HG03108 (cell line): ENCODE measurements around the gene ZNF683.
"Not testable (repeated sequence)": the region's sequence is repeated elsewhere in the genome, so short reads cannot be mapped to it uniquely, and the experiment has no call there.

Source experiments
- ATAC-seq: cut with Tn5 transposase; IDR thresholded peaks from one replicate; pipeline ENCODE4 v1.9.1; 2021; ENCODE audit warnings: moderate library complexity; ENCODE audit not compliant: unreplicated experiment

The ZNF683 gene

DNA sequence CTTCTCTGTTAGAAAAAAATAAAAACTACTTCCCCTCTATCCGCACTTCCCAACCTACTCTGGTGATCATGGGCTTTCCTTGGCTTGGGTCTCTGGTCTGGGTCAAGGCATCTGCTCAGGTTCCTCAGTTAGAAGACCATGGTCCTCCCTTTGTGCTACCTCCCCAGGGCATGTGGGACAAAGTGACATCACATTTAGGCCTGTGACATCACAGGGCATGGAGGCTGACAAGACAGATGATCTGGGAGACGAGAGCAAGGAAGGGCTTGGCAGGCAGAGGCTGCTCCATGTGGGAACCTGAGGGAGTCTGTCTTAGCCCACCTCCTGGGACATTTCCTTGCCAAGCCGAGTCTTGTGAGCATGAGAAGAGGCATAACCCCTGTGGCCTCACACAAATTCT is at the start of gene ZNF683:
TSS of gene ZNF683 (minus strand) at position 140 of the 400 bp plus-strand sequence. CDS start 4,179 bp downstream, outside the sequence.
- ATAC-seq = not testable (repeated sequence)

DNA sequence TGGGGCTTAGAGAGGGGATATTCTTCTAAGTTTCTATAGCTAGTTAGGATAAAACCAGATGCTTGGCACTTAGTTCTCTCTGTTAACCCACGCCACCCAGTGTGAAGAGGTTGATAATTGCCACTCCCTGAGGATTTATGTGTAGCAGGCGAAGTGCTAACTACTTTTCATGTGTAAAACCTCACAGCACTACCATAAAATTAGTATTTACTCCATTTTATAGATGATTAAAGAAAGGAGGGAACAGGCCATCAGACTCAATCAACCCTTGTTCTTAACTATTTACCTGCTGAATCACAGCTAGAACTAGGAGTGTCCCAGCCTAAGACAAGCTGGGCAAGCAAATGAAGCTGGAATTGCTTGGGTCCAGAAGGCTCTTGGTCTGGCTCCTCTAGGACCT is 46.9 kb upstream of the ZNF683 start:
- ATAC-seq = no peak

DNA sequence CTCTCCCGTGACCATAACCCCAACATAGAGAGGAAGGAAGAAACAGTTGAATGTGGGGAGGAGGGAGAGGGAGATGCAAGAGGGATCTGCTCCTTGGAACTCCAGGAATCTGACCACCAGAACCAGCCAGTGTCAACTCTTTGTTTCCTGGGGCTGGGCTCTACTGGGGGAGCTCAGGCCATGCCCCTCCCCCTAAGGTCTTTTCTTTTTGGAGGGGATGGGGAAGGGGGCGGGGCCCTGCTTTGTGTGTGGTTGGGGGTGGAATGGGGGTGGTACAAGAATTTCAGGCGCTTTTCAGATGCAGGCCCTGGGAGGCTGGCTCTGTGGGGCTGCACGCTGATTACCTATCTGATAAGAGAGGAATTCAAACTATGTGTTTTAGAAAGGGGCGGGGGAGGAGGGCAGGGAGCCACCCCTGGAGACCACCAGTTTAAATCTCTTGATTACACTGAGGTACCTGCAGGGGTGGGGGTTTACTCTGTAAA is 46.4 kb upstream of the ZNF683 start:
- ATAC-seq = no peak

DNA sequence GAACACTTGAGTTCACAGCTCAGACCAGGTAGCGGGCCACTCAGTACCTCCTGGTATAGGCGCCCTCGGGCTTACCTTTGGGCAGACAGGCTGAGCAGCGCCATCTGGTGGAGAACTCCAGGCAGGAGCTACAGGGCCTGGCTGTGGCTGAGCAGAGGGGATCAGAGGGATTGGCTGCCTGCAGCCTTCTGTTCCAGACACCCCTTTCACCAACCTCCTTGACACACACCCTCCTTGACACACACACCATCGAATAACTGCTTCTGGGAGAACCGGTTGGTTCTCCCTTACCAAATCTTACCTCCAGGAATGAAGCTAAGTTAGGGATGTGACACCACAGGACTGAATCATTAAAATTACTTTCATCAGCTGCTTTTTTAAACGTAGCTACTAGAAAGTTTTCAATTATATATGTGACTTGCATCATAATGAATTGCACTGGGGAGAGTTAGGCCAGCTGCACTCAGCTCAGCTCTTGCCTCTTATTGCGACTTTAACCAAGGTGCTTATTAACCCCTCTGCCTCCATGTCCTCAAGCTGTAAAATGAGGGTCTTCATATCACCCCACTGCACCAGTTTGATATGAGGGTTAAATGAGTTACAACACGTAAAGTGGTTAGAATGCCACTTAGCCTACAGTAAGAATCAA is 44.7 kb upstream of the ZNF683 start:
- no peak for ATAC-seq

DNA sequence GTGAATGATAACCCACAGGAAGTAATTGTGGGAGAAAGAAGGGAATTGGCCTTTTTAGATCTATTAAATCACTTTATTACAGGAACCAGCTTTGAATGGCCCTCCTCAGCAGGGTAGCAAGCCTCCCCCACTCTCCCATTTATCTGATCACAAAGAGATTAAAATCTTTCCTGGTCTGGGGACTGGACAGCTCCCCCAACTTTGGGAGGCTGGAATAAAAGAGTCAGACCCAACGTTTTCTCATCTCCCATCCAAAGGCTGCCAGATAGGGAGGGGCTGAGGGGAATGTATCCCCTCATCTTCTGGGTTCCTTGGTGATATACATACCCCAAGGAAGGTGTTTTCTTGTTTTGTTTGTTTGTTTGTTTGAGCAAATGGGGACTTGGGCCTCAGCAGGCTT is 40.5 kb upstream of the ZNF683 start:
- ATAC-seq = no peak

DNA sequence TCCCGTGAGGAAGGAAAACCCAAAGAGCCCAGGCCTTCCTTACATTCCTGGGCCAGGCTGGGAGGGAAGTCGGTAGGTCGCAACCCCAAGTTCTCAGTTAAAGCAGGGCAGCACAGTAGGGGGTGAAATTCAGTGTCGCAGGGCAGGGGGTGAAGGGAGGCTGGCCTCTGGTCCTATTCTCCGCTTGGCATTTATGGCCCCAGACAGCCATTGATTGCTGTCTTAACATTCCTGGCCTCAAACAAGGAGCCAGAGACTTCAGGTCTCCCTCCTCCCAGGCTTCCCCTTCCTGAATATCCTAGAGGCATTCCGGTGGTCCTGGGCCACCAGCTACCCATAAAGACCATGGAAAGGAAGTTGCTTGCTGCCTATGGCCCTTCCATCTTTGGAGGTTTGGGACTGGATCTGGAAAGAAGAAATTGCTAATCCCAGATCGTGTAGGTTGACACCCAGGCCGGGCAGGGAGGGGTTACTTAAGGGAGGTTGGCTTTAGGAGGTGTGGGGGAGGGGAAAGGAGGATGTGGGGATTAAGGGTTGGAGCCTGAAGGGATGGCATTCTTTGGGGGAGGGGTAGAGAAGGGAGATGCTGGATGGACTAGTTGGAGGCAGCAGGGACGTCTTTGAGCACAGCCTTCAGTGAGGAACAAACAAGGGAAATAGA is 39.8 kb upstream of the ZNF683 start:
- ATAC-seq = no peak

DNA sequence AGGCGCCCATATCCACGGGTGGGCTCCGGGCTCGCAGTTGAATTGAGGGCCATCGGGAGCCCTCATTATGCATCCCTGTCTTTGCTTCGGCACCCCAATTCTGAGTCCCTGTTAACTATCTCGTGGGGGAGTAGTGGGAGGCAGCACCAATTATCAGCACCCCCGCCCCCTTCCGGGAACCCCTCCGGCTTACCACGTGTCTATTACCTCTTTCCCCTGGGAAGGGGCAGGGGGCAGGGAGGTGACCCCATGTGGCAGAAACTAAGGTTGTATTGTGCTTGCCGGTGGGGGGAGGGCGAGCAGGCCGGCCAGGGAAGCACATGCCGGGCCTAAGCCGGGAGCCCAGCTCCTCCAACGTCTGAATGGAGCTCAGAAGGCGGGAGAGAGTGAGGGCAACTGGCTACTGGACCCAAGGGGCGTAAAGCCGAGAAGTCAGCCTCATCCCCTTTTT is 39.1 kb upstream of the ZNF683 start:
- no peak for ATAC-seq

DNA sequence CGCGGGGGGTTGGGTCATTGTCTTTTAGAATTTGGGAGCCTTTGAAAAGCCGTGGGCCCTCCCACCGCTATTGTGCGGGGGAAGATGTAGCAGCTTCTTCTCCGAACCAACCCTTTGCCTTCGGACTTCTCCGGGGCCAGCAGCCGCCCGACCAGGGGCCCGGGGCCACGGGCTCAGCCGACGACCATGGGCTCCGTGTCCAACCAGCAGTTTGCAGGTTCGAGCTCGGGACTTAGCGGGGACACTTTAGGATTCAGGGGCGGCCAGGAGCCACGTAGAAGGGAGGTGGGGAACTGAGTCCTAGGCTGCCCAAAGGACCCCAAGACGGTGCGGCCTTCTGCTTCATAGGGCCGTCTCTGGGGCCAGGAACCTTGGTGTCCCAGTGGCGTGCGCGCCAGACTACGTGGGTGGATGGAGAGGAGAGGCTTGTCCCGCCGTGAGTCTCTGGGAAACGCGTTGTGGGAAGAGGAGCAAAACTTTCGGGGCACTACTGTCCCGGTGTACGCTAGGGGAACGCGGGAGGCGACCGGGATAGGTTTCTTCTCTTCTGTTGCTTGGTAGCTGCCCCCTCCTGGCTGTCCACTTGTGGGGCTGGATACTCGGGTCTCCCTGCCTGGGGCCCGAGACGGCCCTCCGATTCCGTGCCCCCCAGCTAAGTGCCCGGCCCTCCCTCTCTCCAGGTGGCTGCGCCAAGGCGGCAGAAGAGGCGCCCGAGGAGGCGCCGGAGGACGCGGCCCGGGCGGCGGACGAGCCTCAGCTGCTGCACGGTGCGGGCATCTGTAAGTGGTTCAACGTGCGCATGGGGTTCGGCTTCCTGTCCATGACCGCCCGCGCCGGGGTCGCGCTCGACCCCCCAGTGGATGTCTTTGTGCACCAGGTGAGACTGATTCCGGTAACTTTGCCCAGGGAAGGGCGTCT is 38.4 kb upstream of the ZNF683 start, which contains the start of gene LIN28A:
TSS of gene LIN28A (plus strand) at position 112 of the 918 bp plus-strand sequence. CDS start at position 187, 75 bp downstream.
- ATAC-seq = no peak

DNA sequence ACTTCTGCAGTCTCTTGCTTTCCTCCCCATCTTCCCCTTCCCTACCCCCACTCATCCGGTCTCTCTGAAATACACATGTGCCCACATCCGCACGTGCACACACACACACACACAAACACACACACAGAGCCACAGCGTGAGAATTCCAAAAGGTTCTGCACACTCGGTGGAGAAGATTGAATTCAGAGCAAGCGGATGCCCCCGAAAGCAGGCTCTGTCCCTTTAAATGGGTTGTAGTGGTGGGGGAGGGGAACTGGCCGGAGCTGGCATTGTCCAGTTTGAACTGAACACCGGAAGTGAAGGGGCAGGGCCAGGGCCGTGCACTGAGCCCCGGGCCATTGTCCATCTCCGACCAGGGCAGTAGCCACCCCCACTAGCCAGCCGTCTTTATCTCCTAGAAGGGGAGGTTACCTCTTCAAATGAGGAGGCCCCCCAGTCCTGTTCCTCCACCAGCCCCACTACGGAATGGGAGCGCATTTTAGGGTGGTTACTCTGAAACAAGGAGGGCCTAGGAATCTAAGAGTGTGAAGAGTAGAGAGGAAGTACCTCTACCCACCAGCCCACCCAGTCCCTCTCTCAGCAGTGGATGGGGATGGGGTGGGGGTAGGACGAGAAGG is 36.7 kb upstream of the ZNF683 start:
- no peak for ATAC-seq

DNA sequence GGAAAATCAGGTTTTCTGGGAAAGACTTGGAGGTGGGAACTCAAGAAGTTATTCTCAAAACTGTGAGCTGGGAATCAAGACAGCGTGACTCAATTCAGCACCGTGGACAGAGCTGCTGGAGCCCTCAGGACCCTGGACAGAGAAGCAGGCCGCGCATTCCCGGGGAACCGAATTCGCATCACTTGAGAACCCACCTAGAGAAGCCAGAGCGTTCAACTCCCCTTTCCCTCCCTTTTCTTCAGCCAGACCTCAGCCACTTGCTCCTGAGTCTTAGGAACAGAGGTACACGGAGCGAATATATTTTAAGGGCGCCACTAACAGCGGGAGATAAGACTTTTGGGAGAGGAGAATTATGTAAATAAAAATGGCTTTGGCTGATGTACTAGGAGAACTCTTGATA is 36.1 kb upstream of the ZNF683 start:
- ATAC-seq = no peak

DNA sequence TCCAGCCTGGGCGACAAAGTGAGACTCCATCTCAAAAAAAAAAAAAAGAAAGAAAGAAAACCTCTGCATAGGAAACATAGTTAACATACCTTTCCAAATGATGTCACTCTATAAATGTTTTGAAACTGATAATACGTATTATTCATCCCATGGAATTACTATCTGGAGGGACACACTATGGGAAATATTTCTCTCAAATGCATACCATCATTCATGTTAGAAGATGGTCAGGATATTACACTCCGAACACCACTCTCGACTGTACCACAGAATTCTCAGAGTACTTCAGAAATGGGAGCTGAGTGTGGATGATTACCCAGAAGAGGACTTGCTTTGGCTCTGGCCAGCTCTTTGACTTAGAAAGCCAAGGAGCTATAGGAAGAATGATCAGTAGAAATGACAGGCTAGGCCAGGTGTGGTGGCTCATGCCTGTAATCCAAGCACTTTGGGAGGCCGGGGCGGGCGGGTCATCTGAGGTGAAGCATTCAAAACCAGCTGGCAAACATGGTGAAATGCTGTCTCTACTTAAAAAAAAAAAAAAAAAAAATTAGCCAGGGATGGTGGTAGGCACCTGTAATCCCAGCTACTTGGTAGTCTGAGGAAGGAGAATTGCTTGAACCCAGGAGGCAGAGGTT is 32.8 kb upstream of the ZNF683 start:
- no peak for ATAC-seq

DNA sequence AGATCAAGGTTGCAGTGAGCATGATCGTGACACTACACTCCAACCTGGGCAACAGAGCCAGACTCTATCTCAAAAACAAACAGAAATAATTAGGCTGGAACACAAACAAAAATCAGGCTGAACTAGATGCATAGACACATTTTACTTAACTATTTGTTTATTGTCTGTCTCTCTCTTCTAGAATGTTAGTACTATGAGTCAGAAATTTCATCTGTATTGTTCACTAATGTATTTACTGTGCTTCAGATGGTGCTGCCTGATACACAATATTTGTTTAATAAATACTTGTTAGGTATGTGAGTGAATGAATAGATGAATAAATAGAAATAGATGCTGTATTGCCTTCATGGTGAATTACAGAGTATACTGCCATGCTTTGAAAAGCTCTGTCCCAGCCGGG is 32.1 kb upstream of the ZNF683 start:
- ATAC-seq = no peak

DNA sequence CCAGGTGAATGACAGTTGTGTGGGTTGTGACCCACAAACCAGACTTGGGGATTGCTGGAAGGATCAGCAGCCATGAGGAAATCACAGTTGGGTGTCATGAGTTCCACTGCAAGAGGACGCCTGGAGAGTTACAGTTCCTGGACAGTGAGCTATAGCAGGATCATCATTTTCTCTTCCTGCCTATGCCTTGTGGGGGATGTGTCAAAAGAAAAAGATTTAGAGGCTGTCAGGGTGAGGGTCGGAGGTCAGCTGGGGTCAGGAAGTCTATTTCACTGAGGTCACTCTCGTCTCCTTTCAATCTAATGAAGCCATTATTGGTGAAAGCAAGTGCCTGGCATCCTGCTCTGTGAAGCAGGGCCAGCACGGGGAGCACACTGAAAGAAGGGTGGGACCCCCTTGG is 31.1 kb upstream of the ZNF683 start:
- ATAC-seq = no peak

DNA sequence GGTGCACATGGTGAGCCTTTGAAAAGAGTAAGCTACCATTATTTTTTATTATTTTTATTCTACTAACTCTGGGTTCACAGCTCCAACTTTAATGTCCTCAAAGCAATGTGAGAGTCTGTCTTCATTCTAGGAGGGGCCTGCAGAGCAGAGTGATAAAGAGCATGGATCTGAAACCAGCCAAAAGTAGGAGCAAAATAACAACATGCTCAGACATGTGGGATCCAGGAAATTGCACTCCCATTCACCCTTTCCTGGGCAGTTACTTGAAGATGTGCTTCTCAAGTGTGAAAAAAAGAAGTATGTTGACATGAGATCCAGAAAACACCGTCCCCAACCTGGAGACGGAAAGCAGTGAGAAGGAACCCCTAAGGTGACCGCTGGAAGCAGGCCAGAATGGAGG is 29.3 kb upstream of the ZNF683 start:
- ATAC-seq = no peak

DNA sequence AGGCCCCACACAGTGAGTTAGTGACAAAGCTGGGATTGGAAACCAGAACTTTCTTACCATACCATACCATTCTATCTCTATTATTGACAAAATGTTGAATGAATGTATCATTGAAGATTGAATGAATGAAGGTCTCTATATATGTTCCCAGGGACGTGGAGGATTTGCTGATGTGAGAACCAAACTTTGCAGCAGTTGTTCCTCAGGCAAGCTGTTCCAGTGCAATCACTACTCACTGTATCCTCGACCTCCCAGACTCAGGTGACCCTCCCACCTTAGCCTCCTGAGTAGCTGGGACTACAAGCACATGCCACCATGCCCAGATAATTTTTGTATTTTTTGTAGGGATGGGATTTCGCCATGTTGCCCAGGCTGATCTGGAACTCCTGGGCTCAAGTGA is 26.5 kb upstream of the ZNF683 start:
- ATAC-seq = no peak

DNA sequence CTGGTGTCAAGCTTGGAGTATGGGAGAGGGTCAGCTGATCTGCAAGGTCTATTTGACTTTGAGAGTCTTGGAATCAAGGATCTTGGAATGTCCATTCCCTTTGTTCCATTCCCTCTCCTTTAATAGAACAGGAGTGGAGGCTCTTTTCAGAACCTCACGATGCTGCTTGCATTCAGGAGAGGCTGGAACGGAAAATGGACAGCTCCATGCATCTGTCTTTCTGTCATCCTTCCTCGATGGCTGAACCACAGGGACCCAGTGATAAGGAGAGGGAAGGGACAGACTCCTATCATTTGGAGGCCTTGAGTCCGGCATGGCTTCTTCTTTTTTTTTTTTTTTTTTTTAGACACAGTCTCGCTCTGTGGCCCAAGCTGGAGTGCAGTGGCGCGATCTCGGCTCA is 23.2 kb upstream of the ZNF683 start:
- ATAC-seq = no peak

DNA sequence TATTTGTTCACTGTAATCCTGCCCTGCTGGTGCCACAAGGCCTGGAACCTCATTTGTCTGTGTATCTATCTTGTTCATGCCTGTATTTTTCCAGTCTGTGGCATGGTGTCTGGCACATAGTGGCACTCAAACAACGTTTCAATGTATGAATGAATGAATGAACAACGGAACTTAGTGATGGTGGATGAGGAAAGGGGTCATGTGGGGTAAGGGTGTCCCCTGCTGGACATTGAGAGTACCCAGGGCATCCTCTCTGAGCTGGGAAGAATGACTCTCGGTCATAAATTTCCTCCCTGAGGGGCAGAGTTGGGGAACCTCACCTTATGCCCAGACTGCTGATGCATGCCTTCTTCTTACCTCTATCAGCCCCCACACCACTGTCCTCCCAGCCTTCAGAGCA is 18.9 kb upstream of the ZNF683 start:
- ATAC-seq = no peak

DNA sequence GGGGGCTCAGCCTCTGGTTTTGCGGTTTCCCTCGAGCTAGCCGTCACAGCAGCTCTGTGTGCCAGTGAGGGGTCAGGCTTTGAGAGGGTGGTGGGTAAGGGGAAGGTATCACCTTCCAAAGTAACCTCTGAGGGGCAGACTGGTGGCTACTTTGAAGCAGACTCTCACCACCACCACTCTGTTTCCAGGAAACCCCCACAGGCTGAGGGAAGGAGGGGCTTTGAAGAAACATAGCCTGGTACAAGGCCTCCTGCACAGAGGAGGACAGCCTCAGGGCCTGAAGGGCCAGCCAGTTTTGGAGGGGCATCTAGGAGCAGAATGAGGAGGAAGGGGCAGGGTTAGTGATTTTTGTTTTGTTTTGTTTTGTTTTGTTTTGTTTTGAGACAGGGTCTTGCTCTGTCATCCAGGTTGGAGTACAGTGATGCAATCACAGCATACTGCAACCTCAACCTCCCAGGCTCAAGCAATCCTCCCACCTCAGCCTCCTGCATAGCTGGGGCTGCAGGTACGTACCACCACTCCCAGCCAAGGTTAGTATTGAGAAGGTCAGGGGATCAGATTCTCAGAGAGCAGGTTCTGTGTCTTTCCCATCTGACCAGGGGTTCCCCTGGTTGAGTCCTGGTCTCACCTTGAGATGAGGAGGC is 17.2 kb upstream of the ZNF683 start:
- no peak for ATAC-seq

DNA sequence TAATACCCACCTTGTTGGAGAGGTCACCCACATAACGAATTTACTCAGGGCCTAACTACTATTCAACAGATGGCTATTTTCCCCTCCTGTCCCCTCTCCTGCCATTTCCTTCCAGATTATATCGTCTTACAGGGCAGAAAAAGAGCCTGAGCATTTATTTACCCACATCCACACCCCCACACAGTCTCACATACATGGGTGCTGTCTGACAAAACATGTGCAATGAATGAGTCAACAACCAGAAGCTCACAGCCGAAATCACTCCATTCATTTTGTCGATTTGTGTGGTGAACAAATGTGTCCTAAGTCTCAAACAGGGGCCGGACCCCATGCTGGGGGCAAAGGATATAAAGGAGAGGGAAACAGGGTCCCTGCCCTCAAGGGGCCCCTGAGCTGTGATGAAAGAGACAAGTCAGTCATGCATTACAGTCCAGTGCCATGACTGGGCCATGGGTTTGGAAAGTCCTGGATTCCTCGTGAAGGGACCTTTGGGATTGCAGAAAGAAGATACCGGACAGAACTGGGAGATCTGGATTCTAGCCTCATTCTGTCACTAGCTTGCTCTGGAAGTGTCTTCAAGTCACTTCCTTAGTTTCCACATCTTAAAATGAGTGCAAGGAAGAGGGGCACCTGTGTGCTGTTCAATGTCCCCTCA is 16.4 kb upstream of the ZNF683 start:
- ATAC-seq = no peak

DNA sequence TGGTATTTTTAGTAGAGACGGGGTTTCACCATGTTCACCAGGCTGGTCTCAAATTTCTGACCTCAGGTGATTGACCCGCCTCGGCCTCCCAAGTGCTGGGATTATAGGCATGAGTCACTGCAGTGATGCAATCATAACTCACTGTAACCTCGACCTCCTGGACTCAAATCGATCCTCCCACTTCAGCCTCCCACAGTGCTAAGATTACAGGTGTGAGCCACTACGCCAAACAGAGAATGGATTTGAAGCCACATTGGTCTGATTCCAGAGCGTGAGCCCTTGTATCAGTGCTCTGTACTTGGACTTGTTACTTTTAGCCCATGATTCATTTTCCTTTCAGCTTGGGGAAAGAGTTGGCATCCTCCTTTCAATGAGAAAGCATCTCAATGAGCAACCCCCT is 14.9 kb upstream of the ZNF683 start:
- ATAC-seq = no peak
